Right cardiac atrium (tissue), 5 donors: ENCODE measurements around the gene SLC8A2. TPM values are rescaled to one million over a fixed set of nuclear protein-coding genes. Genes with fewer than 3 reads are reported as not detected.
A peak's percentile ranks its signal among the peaks of the same experiment; 100 is the strongest.

Source experiments
- ATAC-seq, 2 donors: fragments of 200-7000 bp; cut with Tn5 transposase; one replicate each; pipeline versions ENCODE4 v1.8.0 to v1.9.1; 2020; ENCODE audit warnings: moderate library complexity in 2 of 2, mild to moderate bottlenecking in 1 of 2
- DNase-seq, 3 donors: peaks; one replicate each; pipeline ENCODE4 v3.0.0-alpha.2; 2020
- H3K27ac ChIP-seq: one replicate; pipeline ENCODE4 v1.5.1; 2013; ENCODE audit warnings: mild to moderate bottlenecking, low read length, control low read depth, moderate library complexity
- H3K27me3 ChIP-seq: one replicate; pipeline ENCODE4 v1.6.1; 2013; ENCODE audit not compliant: control insufficient read depth, insufficient read depth
- H3K4me1 ChIP-seq: one replicate; pipeline ENCODE4 v1.6.1; 2013; ENCODE audit warnings: low read length; ENCODE audit not compliant: control insufficient read depth, insufficient read depth
- H3K4me3 ChIP-seq: one replicate; pipeline ENCODE4 v1.5.1; 2013; ENCODE audit warnings: low read length, control low read depth
- H3K9me3 ChIP-seq: one replicate; pipeline ENCODE4 v1.6.1; 2013; ENCODE audit warnings: low read length; ENCODE audit not compliant: control insufficient read depth
- WGBS: extraction: QIAGEN DNeasy Blood & Tissue Kit; methylation state at CpG from one replicate; pipeline ENCODE4 v1.1.7; 2013; 5-methylcytosine and 5-hydroxymethylcytosine counted together
- intact Hi-C, 4 donors: fragments of 100-400 bp; cut with DNase I; formaldehyde crosslinking; loops; one replicate each; pipeline versions ENCODE4 v1.11.0 to v1.14.0; 2022 to 2023
- polyA plus RNA-seq: library from polyadenylated mRNA; stranded (reverse); fragments of 200-250 nt; gene quantifications from one replicate; pipeline ENCODE4 v1.2.3, GENCODE V29; 2013
- total RNA-seq, 4 donors: library from RNA; stranded (reverse); fragmentation: NEBNext Ultra II Directional; extraction: Animal tissue kit (Norgen Biotek cat#: 25700); gene quantifications; one replicate each; pipeline ENCODE4 v1.2.1, GENCODE V29; 2021
- donor health status: healthy with polysubstance abuse.
- donor health status: DM: no; HTN: yes; CAD: no.
- donor health status: DM: no; HTN: no; CAD: no.
- donor health status: DM: no; HTN: yes; CAD: no; lungs with severe emphysema.
- donor health status: DM: yes; HTN: yes; CAD: no.

Gene SLC8A2
- total and polyA plus RNA-seq, 5 donors = 0.09 to 0.36 (median 0.26) TPM; not detected in 2

DNA sequence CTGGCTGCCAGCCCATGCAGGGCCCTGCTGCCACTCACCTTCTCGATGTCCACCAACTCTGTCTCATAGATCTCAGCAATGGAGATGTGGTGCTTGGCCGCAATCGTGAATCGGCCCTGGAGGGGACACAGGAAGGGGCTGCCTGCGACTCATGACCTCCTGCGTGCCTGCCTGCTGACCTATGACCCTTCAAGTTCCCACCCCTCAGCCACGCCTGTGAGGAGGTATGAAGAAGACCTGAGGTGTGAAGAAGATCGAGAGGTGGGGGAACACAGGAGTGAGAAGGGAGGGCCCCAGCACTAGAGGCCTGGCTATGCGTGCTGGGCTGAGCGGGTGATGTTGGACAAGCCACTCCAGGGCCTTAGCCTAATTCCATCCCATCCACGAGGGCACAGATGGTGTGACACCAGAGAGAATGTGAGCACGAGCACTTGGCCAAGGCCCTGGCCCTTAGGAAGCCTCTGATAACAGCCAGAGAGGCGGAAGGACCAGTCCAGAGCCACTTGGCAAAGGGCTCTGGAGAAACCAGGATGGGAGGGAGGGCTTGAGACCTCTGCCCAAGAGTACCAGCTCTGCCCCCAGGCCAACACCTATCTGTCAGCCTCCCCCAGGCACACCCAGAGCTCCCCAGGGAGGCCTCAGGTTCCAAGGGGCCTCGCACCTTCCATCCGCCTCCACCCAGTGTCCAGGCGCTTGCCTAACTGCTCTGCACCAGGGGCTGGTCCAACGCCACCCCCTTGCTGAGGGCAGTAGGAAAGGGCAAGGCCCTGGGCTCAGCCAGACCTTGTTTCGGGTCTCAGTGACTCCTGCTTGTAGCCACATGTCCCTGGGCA is 21.9 kb upstream of the SLC8A2 start:
- DNase-seq = peak in 2 of 3 donors; percentile 60 to 64
- no peaks in the 10 kb centered on the region for H3K9me3 ChIP-seq
- ATAC-seq = peak; percentile 44 to 48
- no peaks in the 10 kb centered on the region for H3K4me1 ChIP-seq
- H3K4me3 ChIP-seq = no peak overlapping the region
- 68% methylated on average over 18 of the region's 18 CpGs for WGBS
- H3K27ac ChIP-seq = peak overlapping the region; percentile 6
- intact Hi-C loops = no loop called here
- H3K27me3 ChIP-seq = no peaks in the 10 kb centered on the region

GRCh38 chr19:47492571-47493377 is 21.1 kb upstream of the SLC8A2 start:
- Histone ChIP-seq H3K4me3 (no peak overlapping the region), H3K27ac (peak overlapping the region; percentile 6), H3K9me3 (no peaks in the 10 kb centered on the region), H3K27me3 (no peaks in the 10 kb centered on the region), H3K4me1 (no peaks in the 10 kb centered on the region)
- 70% methylated on average over 23 of the region's 23 CpGs for WGBS
- ATAC-seq (no peak), DNase-seq (peak in 2 of 3 donors; percentile 26 to 53)
- intact Hi-C loops = no loop called here

- Histone ChIP-seq H3K27ac (no peak overlapping the region), H3K9me3 (no peaks in the 10 kb centered on the region), H3K4me1 (no peaks in the 10 kb centered on the region), H3K27me3 (no peaks in the 10 kb centered on the region), H3K4me3 (no peak overlapping the region)
- 88% methylated on average over 14 of the region's 14 CpGs for WGBS
- intact Hi-C loops = no loop called here
- ATAC-seq = no peak
- DNase-seq = peak in 2 of 3 donors; percentile 52 to 60
These were observed 20.4 kb upstream of the SLC8A2 start for GRCh38 chr19:47492137-47492533.

- no peak for ATAC-seq
- H3K27ac ChIP-seq = no peak overlapping the region
These were observed 19.9 kb upstream of the SLC8A2 start for GRCh38 chr19:47491358-47492136.

DNA sequence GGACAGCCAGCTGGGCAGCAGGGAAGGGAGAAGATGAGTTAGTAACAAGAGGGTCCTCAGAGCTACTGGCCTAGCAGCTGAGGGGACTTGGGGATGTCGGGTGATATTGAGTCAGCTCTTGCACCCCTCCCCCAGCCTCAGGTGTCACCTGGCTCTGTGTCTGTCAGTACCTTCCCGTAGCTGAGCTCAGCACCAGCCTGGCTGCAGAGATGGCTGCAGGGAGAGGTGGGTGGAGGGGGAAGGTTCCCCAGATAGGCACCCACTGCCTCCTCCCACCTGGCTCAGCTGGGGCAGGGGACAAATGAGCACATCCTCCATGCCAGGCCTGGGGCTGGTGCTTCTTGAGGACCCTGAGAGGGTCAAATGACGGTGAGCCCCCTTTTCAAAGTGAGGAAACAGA is 19.2 kb upstream of the SLC8A2 start:
- no peaks in the 10 kb centered on the region for H3K4me1 ChIP-seq
- 79% methylated on average over 3 of the region's 3 CpGs for WGBS
- intact Hi-C loops = no loop called here

More at GRCh38 chr19:47491358-47492136, 19.9 kb upstream of the SLC8A2 start:
- no peaks in the 10 kb centered on the region for H3K27me3 ChIP-seq
- no peak overlapping the region for H3K4me3 ChIP-seq
- H3K4me1 ChIP-seq = no peaks in the 10 kb centered on the region
- H3K9me3 ChIP-seq = no peaks in the 10 kb centered on the region
- DNase-seq = peak in 2 of 3 donors; percentile 34 to 55
- intact Hi-C loops = no loop called here
- WGBS = 78% methylated on average over 22 of the region's 22 CpGs

DNA sequence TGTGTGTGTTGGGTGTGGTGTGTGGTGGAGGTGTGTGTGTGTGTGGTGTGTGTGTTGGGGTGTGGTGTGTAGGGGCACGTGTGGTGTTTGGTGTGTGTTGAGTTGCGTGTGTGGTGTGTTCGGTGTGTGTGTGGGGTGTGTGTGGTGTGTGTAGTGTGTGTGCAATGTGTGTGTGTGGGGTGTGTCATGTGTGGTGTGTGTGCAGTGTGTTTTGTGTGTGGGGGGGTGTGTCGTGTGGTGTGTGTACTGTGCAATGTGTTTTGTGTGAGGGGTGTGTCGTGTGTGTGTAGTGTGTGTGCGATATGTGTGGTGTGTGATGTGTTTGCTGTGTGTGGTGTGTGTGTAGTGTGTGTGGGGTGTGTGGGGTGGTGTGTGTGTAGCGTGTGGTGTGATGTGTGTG is 18.3 kb upstream of the SLC8A2 start:
- intact Hi-C loops = no loop called here
- no peak overlapping the region for H3K27ac ChIP-seq
- no peak overlapping the region for H3K4me3 ChIP-seq
- no peaks in the 10 kb centered on the region for H3K27me3 ChIP-seq
- no peaks in the 10 kb centered on the region for H3K9me3 ChIP-seq
- ATAC-seq (no peak), DNase-seq (peak in 2 of 3 donors; percentile 0 to 30)
- 89% methylated on average over 7 of the region's 7 CpGs for WGBS
- no peaks in the 10 kb centered on the region for H3K4me1 ChIP-seq

More for the DNA sequence above, 19.2 kb upstream of the SLC8A2 start:
- H3K27me3 ChIP-seq = no peaks in the 10 kb centered on the region
- no peak overlapping the region for H3K27ac ChIP-seq
- ATAC-seq = no peak
- no peaks in the 10 kb centered on the region for H3K9me3 ChIP-seq
- DNase-seq = peak in 2 of 3 donors; percentile 16 to 33
- H3K4me3 ChIP-seq = no peak overlapping the region

DNA sequence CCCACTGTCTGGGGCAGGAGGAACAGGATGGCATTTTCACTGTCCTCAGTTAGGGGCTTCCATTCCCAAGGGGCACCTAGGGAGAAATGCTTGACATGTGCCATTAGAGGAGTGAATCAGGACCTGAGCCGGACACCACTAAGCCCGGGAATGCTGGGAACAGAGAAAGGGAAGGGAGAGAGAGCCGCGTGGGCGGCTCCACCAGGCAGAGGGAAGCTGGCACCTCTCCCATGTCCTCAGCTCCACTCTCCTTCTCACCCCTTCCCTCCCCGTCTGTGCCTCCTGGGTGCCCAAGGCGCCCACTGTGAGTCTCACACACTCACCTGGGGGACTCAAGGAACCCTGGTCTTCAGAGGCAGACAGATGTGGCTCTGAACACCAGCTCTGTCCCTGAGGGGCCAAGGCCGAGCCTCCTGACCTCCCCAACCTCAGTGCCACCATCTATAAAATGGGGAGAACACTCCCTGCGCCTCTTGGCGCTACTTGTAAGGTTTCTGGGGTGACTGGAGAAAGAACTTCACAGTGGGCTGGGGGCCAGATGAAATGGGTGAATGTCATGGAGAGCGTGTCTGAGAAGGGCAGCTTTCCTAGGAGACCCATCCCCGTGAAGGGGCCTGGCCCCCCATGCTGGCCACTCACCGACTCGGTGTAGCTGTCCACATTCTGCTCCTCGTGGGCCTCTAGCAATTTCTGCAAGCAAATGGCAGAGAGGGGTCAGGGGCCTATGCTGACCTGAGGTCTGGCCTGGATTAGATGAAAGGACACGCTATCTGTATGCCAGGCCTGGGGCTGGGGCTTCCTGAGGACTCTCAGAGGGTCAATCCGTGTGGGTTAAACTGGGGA is 17.6 kb upstream of the SLC8A2 start:
- H3K4me1 ChIP-seq = no peaks in the 10 kb centered on the region
- H3K4me3 ChIP-seq = no peak overlapping the region
- DNase-seq (peak in 2 of 3 donors; percentile 36 to 48), ATAC-seq (no peak)
- intact Hi-C loops = no loop called here
- 81% methylated on average over 17 of the region's 17 CpGs for WGBS
- H3K27ac ChIP-seq = no peak overlapping the region
- H3K9me3 ChIP-seq = no peaks in the 10 kb centered on the region
- no peaks in the 10 kb centered on the region for H3K27me3 ChIP-seq

DNA sequence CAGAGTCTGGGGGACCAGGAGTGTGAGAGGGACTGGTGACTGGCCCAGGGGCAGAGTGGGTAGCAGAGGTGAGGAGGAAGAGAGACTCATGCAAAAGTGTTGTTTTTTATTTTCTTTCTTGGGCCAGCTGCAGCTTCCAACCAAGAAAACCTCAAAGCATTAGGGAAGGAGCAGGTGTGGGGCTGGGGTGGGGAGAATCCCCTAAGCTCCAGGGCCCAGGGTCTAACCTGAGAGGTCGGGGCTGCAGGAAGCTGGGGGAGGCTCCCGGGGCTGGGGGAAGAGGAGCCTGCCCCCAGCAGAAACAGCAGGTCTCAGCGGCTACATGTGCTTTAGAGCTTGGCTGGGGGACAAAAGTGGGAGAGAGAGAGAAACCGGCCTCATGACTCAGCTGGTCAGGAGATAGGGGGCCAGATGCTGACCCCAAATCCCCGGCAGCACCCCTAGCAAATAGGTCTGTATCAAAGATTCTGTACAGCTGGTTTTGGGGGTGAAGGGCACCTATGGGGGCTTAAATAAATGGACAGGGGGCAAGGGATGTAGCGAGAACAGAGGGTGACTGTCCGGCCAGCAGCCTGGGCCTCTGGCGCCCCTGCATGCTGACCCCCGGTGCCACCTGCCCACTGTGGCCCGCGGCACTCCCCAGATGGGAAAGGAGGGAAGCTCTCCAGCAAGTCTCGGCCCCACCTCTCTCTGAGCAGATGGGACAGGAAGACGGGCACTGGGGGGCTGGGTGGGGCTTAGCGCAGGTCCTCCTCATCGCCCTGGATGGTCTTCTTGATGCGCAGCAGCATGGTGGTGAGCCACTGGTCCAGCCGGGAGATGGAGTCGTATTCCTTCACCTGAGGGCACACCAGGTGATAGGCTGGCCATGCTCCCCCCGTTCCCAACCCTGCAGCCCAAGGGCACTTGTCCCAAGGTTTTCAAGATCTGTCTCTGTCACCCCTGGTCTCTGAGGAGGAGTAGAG is 16.1 kb upstream of the SLC8A2 start:
- ATAC-seq (no peak), DNase-seq (peak in 2 of 3 donors; percentile 38 to 57)
- no peaks in the 10 kb centered on the region for H3K4me1 ChIP-seq
- H3K27me3 ChIP-seq = no peaks in the 10 kb centered on the region
- H3K9me3 ChIP-seq = no peaks in the 10 kb centered on the region
- intact Hi-C loops = no loop called here
- H3K27ac ChIP-seq = no peak overlapping the region
- H3K4me3 ChIP-seq = no peak overlapping the region
- WGBS = 80% methylated on average over 19 of the region's 19 CpGs

DNA sequence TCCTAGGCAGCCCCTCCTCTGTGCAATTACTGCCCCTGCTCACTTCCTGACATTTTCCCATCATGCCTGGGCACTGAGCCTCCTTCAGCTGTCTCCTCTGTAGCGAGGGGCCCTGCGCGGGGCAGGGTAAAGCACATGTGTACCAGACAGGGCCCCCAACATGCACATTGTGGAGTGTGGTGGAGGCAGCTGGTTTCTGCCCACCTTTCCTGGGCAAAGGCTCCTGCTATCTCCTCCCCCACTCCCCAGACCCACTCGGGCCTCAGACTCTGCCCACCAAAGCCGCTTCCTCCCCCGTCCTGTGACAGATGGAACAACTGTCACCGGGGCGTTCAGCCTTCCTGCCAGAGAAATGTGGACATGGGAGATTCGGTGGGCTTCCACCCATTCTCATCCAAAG is 15.2 kb upstream of the SLC8A2 start:
- Histone ChIP-seq H3K4me3 (no peak overlapping the region), H3K27me3 (no peaks in the 10 kb centered on the region), H3K4me1 (no peaks in the 10 kb centered on the region), H3K27ac (no peak overlapping the region), H3K9me3 (no peaks in the 10 kb centered on the region)
- WGBS = 67% methylated on average over 9 of the region's 9 CpGs
- DNase-seq = peak in 2 of 3 donors; percentile 42 to 54
- ATAC-seq = no peak
- intact Hi-C loops = no loop called here
